Right renal cortex interstitium (tissue), 3 donors: ENCODE data around the gene ATXN7. TPM values are rescaled to one million over a fixed set of nuclear protein-coding genes. Genes with fewer than 3 reads are reported as not detected.

ENCODE experiments used
- DNase-seq, 3 donors: peaks; one replicate each; pipeline ENCODE4 v3.0.0-alpha.2; 2013; ENCODE audit warnings: low read depth in 3 of 3, low spot score in 2 of 3
- polyA plus RNA-seq, 3 donors: library from polyadenylated mRNA; unstranded; fragments of 120-200 nt; gene quantifications; one replicate each; pipeline ENCODE4 v1.2.1, GENCODE V29; 2013; ENCODE audit not compliant: insufficient read length in 3 of 3

The ATXN7 gene
- polyA plus RNA-seq, 3 donors = 14.5 to 16.2 (median 14.9) TPM

GRCh38 chr3:63979093-63979885 is 115.6 kb downstream of the ATXN7 start:
- no peak for DNase-seq

- no peak for DNase-seq
Measured at GRCh38 chr3:63980019-63980418, 116.4 kb downstream of the ATXN7 start.

- DNase-seq = no peak
Measured at GRCh38 chr3:63980830-63981498, 117.3 kb downstream of the ATXN7 start.

GRCh38 chr3:63981980-63982379 is 118.3 kb downstream of the ATXN7 start:
- DNase-seq = no peak

- no peak for DNase-seq
Measured at GRCh38 chr3:63984391-63984790, 120.7 kb downstream of the ATXN7 start.

GRCh38 chr3:63986146-63986545 is 122.5 kb downstream of the ATXN7 start:
- peak in 1 of 3 donors; percentile 41 for DNase-seq

- no peak for DNase-seq
Measured at GRCh38 chr3:63986831-63987230, 123.2 kb downstream of the ATXN7 start.

- no peak for DNase-seq
Measured at GRCh38 chr3:63988943-63989342, 125.3 kb downstream of the ATXN7 start.

GRCh38 chr3:63990204-63990603 is 126.5 kb downstream of the ATXN7 start:
- no peak for DNase-seq

- DNase-seq = no peak
Measured at GRCh38 chr3:63990733-63991132, 127.1 kb downstream of the ATXN7 start.

- DNase-seq = no peak
Measured at GRCh38 chr3:63991666-63992065, 128.0 kb downstream of the ATXN7 start.

- no peak for DNase-seq
Measured at GRCh38 chr3:63992516-63993209, 129.0 kb downstream of the ATXN7 start.

GRCh38 chr3:63993653-63994079 is 130.0 kb downstream of the ATXN7 start:
- DNase-seq = peak in 2 of 3 donors; percentile 41 to 43

- DNase-seq = no peak
Measured at GRCh38 chr3:63995086-63995485, 131.4 kb downstream of the ATXN7 start.

- DNase-seq = no peak
Measured at GRCh38 chr3:63998852-63999754, 135.4 kb downstream of the ATXN7 start.

GRCh38 chr3:64000453-64001055 is 136.9 kb downstream of the ATXN7 start:
- DNase-seq = no peak

- no peak for DNase-seq
Measured at GRCh38 chr3:64002233-64002632, 138.6 kb downstream of the ATXN7 start.

GRCh38 chr3:64003589-64003988 is 139.9 kb downstream of the ATXN7 start:
- no peak for DNase-seq

- DNase-seq = no peak
Measured at GRCh38 chr3:64008017-64008416, 144.3 kb downstream of the ATXN7 start.
